SK-N-SH (cell line): Measurements from ENCODE around the gene CCDC150.

Experiments
- EP300 ChIP-seq, 2 experiments: IDR thresholded peaks; 2 replicates each; pipeline versions ENCODE4 v1.4.0 to v1.6.1; 2012; ENCODE audit warnings: borderline replicate concordance in 1 of 2, low read depth in 1 of 2, low read length in 1 of 2
- FOXM1 ChIP-seq: IDR thresholded peaks from 2 replicates; pipeline ENCODE4 v1.4.0; 2012; ENCODE audit warnings: low read depth, mild to moderate bottlenecking
- GABPA ChIP-seq: IDR thresholded peaks from 2 replicates; pipeline ENCODE4 v1.4.0; 2012; ENCODE audit warnings: low read depth, mild to moderate bottlenecking
- JUND ChIP-seq: IDR thresholded peaks from 2 replicates; pipeline ENCODE4 v1.4.0; 2012
- MAX ChIP-seq: IDR thresholded peaks from 2 replicates; pipeline ENCODE4 v1.4.0; 2012; ENCODE audit warnings: low read depth
- MEF2A ChIP-seq: IDR thresholded peaks from 2 replicates; pipeline ENCODE4 v1.4.0; 2012; ENCODE audit warnings: low read depth, borderline replicate concordance
- POLR2AphosphoS5 ChIP-seq: IDR thresholded peaks from 2 replicates; pipeline ENCODE4 v1.6.1; 2012; ENCODE audit warnings: low read depth, low read length
- RFX5 ChIP-seq: IDR thresholded peaks from 2 replicates; pipeline ENCODE4 v1.6.1; 2012; ENCODE audit warnings: mild to moderate bottlenecking, improper control_type of control experiment, low read length
- RXRA ChIP-seq: IDR thresholded peaks from 2 replicates; pipeline ENCODE4 v1.4.0; 2012; ENCODE audit warnings: low read depth, mild to moderate bottlenecking, borderline replicate concordance
- SMC3 ChIP-seq: IDR thresholded peaks from 2 replicates; pipeline ENCODE4 v1.6.1; 2012; ENCODE audit warnings: low read depth, low read length, improper control_type of control experiment
- TAF1 ChIP-seq: IDR thresholded peaks from 2 replicates; pipeline ENCODE4 v1.6.1; 2012; ENCODE audit warnings: low read depth, mild to moderate bottlenecking, low read length, moderate library complexity, borderline replicate concordance
- TF ChIP-seq, protein P1 (sequence below): fragments of 200-600 bp; sonication (generic); IDR thresholded peaks from 2 replicates; pipeline ENCODE4 v1.6.1; 2017; ENCODE audit warnings: antibody characterized with exemption, mild to moderate bottlenecking, moderate library complexity
- TF ChIP-seq, protein P2 (sequence below): IDR thresholded peaks from 2 replicates; pipeline ENCODE4 v1.6.1; 2012; ENCODE audit warnings: mild to moderate bottlenecking, low read depth, low read length, moderate library complexity
- TF ChIP-seq, protein P3 (sequence below): fragments of 150-350 bp; IDR thresholded peaks from 2 replicates; pipeline ENCODE4 v1.6.1; 2017; ENCODE audit warnings: antibody characterized with exemption, low read length, low read depth, borderline replicate concordance

DNA sequence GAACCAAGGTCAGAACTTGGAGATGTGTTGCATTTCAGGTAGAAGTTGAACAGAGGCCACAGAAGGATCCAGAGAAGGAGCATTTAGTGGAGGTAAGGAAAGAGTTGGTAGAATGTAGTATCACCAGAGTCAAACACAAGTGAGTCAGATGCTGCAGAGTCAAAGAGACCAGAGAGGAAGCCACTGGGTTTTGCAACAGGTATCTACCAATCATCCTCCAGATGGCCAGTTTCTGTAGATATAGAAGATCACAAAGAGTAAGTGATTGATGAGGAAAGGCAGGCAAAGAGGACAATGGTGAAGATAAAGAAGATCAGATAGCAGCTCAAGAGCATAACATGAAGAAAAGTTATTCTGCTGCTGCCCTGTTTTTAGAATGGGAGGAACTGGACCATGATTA is 84.1 kb downstream of the CCDC150 start:
- TF ChIP-seq, protein P1, sequence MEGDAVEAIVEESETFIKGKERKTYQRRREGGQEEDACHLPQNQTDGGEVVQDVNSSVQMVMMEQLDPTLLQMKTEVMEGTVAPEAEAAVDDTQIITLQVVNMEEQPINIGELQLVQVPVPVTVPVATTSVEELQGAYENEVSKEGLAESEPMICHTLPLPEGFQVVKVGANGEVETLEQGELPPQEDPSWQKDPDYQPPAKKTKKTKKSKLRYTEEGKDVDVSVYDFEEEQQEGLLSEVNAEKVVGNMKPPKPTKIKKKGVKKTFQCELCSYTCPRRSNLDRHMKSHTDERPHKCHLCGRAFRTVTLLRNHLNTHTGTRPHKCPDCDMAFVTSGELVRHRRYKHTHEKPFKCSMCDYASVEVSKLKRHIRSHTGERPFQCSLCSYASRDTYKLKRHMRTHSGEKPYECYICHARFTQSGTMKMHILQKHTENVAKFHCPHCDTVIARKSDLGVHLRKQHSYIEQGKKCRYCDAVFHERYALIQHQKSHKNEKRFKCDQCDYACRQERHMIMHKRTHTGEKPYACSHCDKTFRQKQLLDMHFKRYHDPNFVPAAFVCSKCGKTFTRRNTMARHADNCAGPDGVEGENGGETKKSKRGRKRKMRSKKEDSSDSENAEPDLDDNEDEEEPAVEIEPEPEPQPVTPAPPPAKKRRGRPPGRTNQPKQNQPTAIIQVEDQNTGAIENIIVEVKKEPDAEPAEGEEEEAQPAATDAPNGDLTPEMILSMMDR: no peak
- TF ChIP-seq RXRA (no peak), EP300 (IDR thresholded peaks at IDR 0.05; ENCODE audit: borderline replicate concordance in 1 of 2, low read depth in 1 of 2, low read length in 1 of 2) (no peak), RFX5 (no peak), GABPA (no peak), SMC3 (no peak), MEF2A (no peak), JUND (no peak), FOXM1 (no peak), MAX (no peak), POLR2AphosphoS5 (no peak), TAF1 (no peak)
- TF ChIP-seq, protein P2, sequence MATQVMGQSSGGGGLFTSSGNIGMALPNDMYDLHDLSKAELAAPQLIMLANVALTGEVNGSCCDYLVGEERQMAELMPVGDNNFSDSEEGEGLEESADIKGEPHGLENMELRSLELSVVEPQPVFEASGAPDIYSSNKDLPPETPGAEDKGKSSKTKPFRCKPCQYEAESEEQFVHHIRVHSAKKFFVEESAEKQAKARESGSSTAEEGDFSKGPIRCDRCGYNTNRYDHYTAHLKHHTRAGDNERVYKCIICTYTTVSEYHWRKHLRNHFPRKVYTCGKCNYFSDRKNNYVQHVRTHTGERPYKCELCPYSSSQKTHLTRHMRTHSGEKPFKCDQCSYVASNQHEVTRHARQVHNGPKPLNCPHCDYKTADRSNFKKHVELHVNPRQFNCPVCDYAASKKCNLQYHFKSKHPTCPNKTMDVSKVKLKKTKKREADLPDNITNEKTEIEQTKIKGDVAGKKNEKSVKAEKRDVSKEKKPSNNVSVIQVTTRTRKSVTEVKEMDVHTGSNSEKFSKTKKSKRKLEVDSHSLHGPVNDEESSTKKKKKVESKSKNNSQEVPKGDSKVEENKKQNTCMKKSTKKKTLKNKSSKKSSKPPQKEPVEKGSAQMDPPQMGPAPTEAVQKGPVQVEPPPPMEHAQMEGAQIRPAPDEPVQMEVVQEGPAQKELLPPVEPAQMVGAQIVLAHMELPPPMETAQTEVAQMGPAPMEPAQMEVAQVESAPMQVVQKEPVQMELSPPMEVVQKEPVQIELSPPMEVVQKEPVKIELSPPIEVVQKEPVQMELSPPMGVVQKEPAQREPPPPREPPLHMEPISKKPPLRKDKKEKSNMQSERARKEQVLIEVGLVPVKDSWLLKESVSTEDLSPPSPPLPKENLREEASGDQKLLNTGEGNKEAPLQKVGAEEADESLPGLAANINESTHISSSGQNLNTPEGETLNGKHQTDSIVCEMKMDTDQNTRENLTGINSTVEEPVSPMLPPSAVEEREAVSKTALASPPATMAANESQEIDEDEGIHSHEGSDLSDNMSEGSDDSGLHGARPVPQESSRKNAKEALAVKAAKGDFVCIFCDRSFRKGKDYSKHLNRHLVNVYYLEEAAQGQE: no peak
- TF ChIP-seq, protein P3, sequence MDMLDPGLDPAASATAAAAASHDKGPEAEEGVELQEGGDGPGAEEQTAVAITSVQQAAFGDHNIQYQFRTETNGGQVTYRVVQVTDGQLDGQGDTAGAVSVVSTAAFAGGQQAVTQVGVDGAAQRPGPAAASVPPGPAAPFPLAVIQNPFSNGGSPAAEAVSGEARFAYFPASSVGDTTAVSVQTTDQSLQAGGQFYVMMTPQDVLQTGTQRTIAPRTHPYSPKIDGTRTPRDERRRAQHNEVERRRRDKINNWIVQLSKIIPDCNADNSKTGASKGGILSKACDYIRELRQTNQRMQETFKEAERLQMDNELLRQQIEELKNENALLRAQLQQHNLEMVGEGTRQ: no peak
